AG20443 (cell line): ENCODE data around the gene MKRN2.
"Not testable (repeated sequence)": the region's sequence is repeated elsewhere in the genome, so short reads cannot be mapped to it uniquely, and the experiment has no call there.

Experiments
- DNase-seq: peaks from one replicate; pipeline ENCODE4 v3.0.0; 2012; ENCODE audit warnings: low spot score, mixed read lengths

Gene MKRN2

DNA sequence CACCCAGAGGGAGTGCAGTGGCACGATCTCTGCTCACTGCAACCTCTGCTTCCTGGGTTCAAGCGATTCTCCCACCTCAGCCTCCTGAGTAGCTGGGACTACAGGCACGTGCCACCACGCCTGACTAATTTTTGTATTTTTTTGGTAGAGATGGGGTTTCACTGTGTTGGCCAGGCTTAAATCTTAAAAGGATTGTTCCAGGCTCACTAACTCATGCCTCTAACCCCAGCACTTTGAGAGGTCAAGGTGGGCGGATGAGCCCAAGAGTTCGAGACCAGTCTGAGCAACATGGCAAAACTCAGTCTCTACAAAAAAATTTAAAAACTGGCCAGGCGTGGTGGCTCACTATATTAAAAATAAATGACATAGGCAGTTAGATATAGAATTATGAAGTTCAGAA, 74.0 kb downstream of the MKRN2 start:
- DNase-seq, result not testable (repeated sequence)

GRCh38 chr3:12632523-12632922, 75.6 kb downstream of the MKRN2 start:
- DNase-seq, result no peak

GRCh38 chr3:12633108-12633507, 76.2 kb downstream of the MKRN2 start:
- DNase-seq, result no peak
